ENCODE results near the gene MRPS18A.

Gene MRPS18A

DNA sequence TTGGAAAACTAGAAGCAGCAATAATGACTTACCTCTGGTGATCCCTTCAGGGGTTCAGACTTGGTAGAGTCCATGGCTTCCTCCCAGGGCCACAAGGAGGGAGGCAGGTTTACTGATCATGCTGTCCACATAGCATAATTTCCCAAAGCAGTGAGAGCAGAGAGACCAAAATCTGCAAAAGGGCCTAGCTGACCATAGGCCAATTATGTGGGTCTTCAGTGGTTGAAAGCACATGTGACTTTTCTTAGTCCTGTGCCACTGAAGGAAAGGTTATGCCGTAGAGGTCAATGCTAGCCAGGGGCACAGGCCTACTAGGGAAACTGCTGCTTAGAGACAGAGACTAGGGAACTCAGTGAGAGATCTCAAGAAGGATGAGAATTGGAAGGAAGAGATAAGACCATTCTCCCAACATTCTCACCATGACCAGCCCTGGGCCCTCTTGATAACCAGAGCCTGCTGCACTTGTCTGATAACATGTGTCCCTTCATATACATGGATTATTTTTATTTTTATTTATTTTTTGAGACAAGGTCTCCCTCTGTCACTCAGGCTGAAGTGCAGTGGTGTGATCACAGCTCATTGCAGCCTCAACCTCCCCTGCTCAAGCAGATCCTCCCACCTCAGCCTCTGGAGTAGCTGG, 56.5 kb downstream of the MRPS18A start:
- DNase-seq: no peak

DNA sequence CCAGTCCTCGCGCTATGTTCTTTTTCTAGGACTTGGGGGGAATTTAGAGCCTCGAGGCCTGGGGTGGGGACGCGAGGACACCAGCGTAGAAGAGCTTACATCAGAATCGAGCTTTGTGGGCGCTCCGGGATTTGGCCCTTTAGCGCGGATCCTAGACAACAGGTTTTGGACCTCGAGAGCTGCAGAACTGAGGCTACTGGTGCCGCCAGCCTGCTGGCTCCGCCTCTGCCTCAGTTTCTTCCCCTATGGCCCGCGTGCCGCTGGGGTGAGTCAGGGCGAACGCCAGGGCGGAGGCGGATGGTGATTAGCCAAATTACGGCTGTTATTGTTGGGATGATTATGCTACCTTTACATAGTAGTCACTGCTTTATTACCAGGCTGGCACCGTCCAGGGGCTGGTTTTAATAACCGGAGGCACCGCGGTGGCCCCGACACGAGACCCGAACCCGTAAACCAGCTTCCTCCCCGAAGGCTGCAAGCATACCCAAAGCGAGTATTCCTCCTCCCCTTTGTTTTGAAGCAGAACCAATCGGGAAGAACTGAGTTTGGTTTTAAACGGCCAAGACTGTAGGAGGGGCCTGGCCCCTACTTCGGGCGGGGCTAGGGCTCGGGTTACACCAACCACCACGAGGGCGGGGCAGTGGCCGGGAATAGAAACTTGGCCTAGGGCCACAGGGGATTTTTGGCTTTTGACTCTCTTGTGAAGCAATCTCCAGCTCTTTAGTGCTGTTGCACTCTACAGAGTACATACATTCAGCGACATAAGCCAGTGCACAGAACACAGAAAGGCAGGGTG, 57.9 kb downstream of the MRPS18A start:
- DNase-seq: peak; percentile 99 to 100

DNA sequence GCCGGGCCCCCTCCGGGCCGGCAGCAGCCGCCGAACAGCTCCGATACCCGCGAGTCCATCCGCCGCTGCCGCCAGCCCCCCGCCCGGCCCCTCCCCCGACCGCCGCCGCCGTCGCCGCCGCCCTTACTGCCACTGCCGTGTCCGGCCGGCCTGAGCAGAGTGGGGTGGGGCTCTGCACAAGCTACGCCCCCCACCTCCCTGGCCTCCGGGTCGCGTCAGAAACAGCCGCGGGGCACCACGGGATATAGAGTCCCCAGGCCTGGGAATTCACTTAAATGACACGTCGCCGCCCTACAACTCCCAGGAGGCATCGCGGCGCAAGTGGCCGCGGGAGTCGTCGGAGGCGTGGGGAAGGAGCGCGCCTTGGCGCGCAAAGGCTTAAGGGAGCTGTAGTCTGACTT, 58.5 kb downstream of the MRPS18A start, which contains the start of gene GTPBP2:
Gene GTPBP2 (minus strand): TSS at position 161 of the 401 bp plus-strand sequence. CDS start 102 bp downstream, at position 59.
- DNase-seq: peak; percentile 98 to 99

DNA sequence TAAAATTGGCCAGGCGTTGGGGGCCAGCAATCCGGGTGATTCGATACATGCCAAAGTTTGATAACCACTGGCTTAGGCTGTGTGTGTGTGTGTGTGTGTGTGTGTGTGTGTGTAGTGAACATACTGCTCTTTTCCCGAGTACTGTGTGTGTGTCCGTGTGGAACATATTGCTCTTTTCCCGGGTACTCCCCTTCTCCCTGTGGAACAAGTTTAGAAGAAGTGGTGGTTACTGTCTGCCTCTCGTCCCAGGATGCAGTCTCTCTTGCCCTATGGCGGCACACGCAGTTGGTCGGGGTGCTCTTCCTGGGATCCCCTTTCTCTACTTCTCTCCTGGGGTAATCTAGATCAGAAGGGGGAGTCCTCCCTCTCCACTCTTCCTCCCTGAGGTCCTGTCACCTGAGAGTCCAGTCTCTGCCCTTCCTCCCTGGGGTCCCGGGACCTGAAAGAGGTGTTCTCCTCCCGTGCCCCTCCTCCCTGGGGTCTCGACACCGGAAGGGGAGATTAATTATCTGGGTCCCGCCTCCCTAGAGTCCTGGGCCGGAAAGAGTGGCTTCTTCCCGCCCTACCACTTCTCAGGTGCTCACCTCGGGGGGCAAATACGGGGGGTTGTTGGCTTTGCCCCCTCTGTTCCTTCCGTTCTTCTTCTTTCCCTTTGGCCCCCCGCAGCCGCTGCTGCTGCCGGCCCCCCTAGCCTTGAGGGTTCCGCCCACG, 59.0 kb downstream of the MRPS18A start:
- peak in 1 of 2 donors; percentile 38 for DNase-seq

DNA sequence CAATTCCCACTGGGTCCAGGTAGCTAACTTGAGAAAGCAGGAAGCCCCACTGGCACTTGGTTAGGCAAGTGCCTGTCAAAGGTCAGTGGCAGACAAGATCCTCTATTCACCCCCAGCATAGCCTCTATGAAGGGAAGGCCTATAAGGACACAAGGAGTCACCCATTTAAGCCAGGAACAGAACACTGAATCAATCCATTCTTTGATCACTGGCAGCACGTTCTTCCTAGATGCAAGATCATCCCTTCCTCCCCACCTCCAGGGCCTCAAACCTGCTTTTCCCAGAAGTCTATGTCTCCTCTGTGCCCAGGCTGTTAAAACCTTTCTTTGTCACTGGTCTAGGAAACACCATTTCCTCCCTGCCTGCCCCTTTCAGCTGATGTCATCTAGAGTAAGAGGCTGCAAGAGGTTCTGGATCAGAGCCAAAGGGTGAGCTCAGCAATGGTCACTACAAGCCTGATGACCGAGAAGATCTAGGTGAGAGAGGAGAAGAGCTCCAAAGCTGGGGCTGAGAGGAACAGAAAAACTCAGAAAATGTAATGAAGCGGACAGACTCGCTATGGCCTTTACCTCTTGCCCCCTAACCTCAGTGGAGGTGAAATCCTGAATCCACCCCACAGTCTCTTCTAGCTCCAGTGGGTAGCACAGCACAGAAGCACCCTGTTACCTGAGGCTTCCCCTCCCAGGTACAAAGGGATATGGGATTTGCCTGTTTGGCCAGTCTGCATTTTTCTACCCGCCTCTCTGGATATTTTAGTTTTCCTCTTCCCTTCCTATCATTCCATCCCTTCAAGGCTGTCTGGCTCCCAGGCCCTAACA, 60.4 kb downstream of the MRPS18A start:
- peak; percentile 97 to 98 for DNase-seq

DNA sequence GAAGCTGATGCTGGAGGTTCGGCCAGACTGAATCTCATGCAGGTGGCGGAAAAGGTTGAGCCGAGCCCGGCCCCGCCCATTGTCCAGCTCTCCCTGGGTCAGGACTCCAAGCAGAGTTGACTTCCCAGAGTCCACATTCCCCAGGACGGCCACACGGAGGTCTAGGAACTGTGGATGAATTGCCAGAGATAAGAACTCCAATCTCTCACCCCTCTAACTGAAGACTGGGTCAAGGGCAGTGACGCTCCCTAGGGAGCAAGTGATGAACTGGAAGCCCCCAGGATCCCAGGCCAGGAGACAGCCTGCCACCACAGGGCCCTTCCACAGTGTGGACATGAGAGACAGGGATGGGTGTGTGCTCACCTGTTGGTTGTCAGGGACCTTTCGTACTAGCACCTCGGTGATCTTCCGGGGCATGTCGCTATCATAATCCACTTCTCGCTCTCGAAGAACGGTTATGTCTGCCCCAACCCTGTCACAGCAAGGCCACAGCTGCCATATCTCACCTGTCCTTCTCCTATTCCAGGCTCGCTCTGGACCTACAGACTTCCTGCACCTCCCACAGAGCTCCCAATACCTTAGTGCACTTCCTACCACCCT, 62.1 kb downstream of the MRPS18A start:
- no peak for DNase-seq

DNA sequence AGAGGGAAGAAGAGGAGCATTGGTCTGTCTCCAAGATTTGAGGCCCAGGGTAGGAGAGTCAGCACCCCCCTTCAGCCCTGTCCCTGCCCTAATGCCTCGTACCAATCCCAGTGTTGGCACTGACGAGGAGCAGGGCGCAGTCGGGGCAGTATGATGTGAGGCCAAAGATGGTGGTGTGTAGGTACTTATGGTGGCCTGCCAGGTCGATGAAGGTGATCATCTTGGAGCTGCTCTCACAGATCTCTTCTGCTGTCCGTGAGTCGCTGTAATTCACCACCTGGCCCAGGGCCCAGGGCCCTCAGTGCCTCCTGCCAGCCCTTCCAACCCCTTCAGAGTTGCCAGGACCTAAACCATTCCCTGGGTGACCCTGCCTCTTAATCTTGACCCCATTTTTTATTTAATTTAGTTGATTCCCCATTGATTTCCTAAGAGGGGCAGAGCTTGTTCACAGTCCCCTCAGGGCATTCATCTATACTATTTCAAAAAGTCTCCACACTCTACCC, 62.8 kb downstream of the MRPS18A start:
- DNase-seq: no peak

DNA sequence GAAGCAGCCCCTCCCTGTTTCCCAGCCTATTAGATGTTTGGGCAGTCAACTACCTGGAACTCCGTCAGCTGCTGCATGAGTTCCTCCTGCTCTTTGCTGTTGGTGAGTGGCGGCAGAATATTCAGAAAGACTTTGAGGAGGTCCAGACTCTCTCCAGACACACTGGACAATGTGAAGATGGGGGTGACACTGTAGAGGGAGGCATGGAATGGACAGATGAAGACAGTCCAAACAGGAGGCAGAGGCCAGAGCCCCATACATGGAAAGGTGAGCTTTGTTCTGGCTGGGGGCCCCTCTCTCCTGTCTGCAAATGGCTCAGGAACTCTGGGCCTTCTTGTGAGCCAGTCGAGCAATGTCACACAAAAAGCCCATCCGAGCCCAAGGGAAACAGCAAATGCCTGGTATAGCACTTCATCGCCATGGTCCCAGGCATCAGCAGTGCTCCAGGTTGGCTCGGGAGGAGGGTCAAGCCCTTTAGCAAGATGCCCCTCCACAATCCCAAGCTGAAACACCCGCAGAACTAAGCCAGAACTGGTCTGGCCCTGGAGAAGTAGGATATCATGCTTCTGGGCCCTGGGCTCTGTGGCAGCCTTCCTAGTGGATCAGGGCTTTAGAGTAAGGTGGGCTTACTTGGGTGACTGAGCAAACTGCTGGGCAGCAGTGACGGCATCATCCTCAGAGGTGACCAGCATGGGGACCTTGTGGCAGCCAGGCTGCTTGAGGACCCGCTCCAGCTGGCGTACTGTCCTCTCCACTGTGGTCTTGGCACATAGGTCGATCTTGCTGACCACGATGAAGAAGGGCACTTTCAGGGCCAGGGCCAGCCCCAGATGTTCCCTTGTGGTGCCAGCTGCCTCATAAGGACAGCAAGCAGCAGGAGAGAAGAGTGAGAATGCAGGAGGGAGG, 63.5 kb downstream of the MRPS18A start:
- no peak for DNase-seq

DNA sequence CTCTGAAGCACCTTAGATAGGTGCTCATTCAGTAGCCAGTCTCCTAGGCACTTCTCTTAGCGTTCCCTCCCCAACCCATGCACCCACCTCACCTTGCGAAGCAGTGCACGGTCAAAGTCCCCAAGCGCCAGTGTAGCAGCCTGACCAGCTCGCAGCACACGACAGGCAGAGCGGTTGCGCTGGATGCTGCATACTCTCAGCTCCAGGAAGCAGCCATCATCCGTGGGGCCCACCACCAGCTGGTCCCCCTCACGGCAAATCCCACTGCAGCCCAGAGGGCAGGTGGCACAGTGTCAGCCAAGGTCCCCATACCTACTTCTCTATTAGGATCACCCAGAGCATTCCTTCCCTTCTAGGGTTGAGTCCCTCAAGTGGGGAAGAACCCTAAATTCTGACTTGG, 65.0 kb downstream of the MRPS18A start:
- no peak for DNase-seq

DNA sequence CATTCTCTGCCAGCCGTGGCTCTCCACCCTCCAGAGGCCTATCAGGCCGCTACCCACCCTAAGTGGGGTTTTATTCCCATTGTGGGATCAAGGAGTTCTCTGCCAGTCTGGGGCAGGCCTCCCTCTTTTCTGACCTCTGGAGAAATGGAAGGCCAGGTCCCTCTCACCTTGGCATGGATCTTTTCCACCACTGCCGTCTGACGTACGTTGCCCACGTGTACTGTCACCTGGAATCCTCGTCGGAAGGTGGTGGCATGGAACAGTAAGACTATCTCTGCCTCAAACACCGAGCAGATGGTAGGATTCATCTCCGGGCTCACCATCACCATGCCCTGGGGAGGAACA, 65.8 kb downstream of the MRPS18A start:
- DNase-seq: no peak
